H1 (cell line): ENCODE data around the gene HOXC5.
A peak's percentile ranks its signal among the peaks of the same experiment; 100 is the strongest.

ENCODE experiments used
- BRCA1 ChIP-seq: IDR thresholded peaks from 2 replicates; pipeline ENCODE4 v1.6.1; 2012; ENCODE audit warnings: low read depth, low read length, improper control_type of control experiment
- CREB1 ChIP-seq: IDR thresholded peaks from 2 replicates; pipeline ENCODE4 v1.6.1; 2012; ENCODE audit warnings: inconsistent platforms
- KDM5A ChIP-seq: fragments of 200-600 bp; IDR thresholded peaks from 2 replicates; pipeline ENCODE4 v1.7.1; 2012; ENCODE audit warnings: mild to moderate bottlenecking, low read length, inconsistent platforms, mixed read lengths
- POLR2A ChIP-seq, 2 experiments: IDR thresholded peaks; 1 replicate in 1 of 2; 2 replicates in 1 of 2; pipeline ENCODE4 v1.6.1; 2011; ENCODE audit warnings: low read depth in 2 of 2, low read length in 2 of 2, mild to moderate bottlenecking in 2 of 2; ENCODE audit errors: control extremely low read depth in 1 of 2
- POLR2AphosphoS5 ChIP-seq: IDR thresholded peaks from 2 replicates; pipeline ENCODE4 v1.6.1; 2011; ENCODE audit warnings: low read depth, low read length
- RAD21 ChIP-seq, 2 experiments: IDR thresholded peaks in 1 of 2; conservative IDR thresholded peaks in 1 of 2; 2 replicates each; pipeline ENCODE4 v1.6.1; 2011; ENCODE audit warnings: low read depth in 2 of 2, low read length in 2 of 2, improper control_type of control experiment in 1 of 2, inconsistent platforms in 1 of 2, mild to moderate bottlenecking in 1 of 2, moderate library complexity in 1 of 2
- SP1 ChIP-seq: IDR thresholded peaks from 2 replicates; pipeline ENCODE4 v1.6.1; 2011; ENCODE audit warnings: low read depth, low read length
- TAF1 ChIP-seq: IDR thresholded peaks from 2 replicates; pipeline ENCODE4 v1.6.1; 2011; ENCODE audit warnings: mild to moderate bottlenecking, low read depth, low read length
- TBP ChIP-seq: IDR thresholded peaks from 2 replicates; pipeline ENCODE4 v1.6.1; 2011; ENCODE audit warnings: low read depth, low read length, improper control_type of control experiment
- TCF12 ChIP-seq: IDR thresholded peaks from 2 replicates; pipeline ENCODE4 v1.6.1; 2011; ENCODE audit warnings: low read depth, mild to moderate bottlenecking, low read length
- ZNF274 ChIP-seq: IDR thresholded peaks from 2 replicates; pipeline ENCODE4 v1.7.0; 2012; ENCODE audit warnings: low read length, borderline replicate concordance; ENCODE audit errors: extremely low read depth
- TF ChIP-seq, protein P1 (sequence below), 3 experiments: IDR thresholded peaks; 1 replicate in 2 of 3; 2 replicates in 1 of 3; pipeline versions ENCODE4 v1.5.1 to v1.6.1; 2011; ENCODE audit warnings: low read length in 3 of 3, mild to moderate bottlenecking in 3 of 3, inconsistent platforms in 2 of 3, low read depth in 1 of 3, moderate library complexity in 1 of 3; ENCODE audit not compliant: insufficient read depth in 1 of 3; ENCODE audit errors: control extremely low read depth in 1 of 3
- TF ChIP-seq, protein P2 (sequence below): IDR thresholded peaks from 2 replicates; pipeline ENCODE4 v1.6.1; 2012; ENCODE audit warnings: inconsistent platforms
- TF ChIP-seq, protein P3 (sequence below): IDR thresholded peaks from 2 replicates; pipeline ENCODE4 v1.6.1; 2011; ENCODE audit warnings: low read length, improper control_type of control experiment

DNA sequence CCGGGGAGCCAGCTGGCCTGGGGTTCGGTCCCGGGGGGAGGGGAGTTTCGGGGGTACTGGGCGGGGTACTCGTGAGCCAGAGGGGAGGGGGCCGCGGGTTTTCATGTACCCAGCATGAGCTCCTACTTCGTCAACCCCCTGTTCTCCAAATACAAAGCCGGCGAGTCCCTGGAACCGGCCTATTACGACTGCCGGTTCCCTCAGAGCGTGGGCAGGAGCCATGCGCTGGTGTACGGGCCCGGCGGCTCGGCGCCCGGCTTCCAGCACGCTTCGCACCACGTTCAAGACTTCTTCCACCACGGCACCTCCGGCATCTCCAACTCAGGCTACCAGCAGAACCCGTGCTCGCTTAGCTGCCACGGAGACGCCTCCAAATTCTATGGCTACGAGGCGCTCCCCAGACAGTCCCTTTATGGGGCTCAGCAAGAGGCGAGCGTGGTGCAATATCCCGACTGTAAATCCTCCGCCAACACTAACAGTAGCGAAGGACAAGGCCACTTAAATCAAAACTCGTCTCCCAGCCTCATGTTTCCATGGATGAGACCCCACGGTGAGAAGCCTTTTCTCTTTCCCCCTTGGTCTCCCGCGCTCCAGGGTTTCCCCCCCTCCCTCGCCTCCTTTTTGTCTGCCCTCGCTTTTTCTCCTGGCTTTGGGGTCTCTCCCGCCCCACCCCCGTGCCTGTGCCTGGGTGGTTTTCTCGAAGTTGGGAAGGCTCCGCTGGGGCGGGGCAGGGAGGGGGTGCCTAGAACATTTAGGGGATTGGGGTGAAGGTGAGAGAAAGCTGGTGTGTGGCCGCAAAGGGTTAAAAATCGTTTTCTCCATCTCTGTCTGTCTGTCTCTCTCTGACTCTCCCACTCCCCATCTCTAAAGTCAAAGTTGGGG lies 23.4 kb upstream of the HOXC5 start:
- no peak for TF ChIP-seq POLR2A (IDR thresholded peaks at IDR 0.05; ENCODE audit: control extremely low read depth in 1 of 2, low read depth in 2 of 2, low read length in 2 of 2)
- TF ChIP-seq TBP: no peak
- TF ChIP-seq, protein P1, sequence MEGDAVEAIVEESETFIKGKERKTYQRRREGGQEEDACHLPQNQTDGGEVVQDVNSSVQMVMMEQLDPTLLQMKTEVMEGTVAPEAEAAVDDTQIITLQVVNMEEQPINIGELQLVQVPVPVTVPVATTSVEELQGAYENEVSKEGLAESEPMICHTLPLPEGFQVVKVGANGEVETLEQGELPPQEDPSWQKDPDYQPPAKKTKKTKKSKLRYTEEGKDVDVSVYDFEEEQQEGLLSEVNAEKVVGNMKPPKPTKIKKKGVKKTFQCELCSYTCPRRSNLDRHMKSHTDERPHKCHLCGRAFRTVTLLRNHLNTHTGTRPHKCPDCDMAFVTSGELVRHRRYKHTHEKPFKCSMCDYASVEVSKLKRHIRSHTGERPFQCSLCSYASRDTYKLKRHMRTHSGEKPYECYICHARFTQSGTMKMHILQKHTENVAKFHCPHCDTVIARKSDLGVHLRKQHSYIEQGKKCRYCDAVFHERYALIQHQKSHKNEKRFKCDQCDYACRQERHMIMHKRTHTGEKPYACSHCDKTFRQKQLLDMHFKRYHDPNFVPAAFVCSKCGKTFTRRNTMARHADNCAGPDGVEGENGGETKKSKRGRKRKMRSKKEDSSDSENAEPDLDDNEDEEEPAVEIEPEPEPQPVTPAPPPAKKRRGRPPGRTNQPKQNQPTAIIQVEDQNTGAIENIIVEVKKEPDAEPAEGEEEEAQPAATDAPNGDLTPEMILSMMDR (IDR thresholded peaks at IDR 0.05; ENCODE audit: control extremely low read depth in 1 of 3, insufficient read depth in 1 of 3, low read depth in 1 of 3, low read length in 3 of 3): no peak
- no peak for TF ChIP-seq POLR2AphosphoS5
- no peak for TF ChIP-seq BRCA1
- TF ChIP-seq TCF12: no peak
- TF ChIP-seq CREB1: no peak
- TF ChIP-seq, protein P2, sequence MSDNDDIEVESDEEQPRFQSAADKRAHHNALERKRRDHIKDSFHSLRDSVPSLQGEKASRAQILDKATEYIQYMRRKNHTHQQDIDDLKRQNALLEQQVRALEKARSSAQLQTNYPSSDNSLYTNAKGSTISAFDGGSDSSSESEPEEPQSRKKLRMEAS: 0 out of 2 replicates have a peak, but pooled peaks have one; percentile 14
- TF ChIP-seq, protein P3, sequence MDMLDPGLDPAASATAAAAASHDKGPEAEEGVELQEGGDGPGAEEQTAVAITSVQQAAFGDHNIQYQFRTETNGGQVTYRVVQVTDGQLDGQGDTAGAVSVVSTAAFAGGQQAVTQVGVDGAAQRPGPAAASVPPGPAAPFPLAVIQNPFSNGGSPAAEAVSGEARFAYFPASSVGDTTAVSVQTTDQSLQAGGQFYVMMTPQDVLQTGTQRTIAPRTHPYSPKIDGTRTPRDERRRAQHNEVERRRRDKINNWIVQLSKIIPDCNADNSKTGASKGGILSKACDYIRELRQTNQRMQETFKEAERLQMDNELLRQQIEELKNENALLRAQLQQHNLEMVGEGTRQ: no peak
- no peak for TF ChIP-seq TAF1
- no peak for TF ChIP-seq RAD21 (IDR thresholded peaks at IDR 0.05 in 1 of 2, conservative IDR thresholded peaks at IDR 0.05 in 1 of 2; ENCODE audit: low read depth in 2 of 2, low read length in 2 of 2)
- TF ChIP-seq KDM5A: no peak
- no peak for TF ChIP-seq ZNF274
- no peak for TF ChIP-seq SP1
